ENCODE results near the gene HOXC9. TPM values are rescaled to one million over a fixed set of nuclear protein-coding genes. Genes with fewer than 3 reads are reported as not detected.

The HOXC9 gene
- polyA plus RNA-seq, 1 of the 3 experiments (the other 2 are of a cell fraction), result 1.9 TPM

DNA sequence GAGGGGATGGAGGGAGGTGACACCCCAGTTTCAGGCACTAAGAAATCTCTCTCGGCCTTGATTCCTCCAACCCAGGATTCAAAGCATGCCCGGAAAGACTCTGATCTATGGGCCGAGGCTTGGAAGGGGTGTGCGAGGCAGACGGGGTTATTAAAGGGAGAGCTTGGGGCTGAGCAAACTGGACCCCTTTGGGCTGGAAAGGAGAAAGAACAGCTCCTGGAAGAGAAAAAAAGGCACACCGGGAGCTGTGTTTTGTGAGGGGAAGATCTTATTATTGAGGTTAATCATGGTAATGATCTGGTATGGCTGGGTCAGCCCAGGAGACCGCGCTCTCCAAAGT, 48.0 kb downstream of the HOXC9 start:
- no peak for TF ChIP-seq JUND (IDR thresholded peaks at IDR 0.05)
- TF ChIP-seq TEAD4 (IDR thresholded peaks at IDR 0.05; ENCODE audit: borderline replicate concordance, insufficient read depth), result no peak
- TF ChIP-seq POLR2AphosphoS5 (IDR thresholded peaks at IDR 0.05; ENCODE audit: low read depth, low read length), result no peak
- TF ChIP-seq NFIC (IDR thresholded peaks at IDR 0.05; ENCODE audit: borderline replicate concordance), result no peak
- TF ChIP-seq TAF1 (IDR thresholded peaks at IDR 0.05; ENCODE audit: borderline replicate concordance, low read depth, low read length), result no peak
- TF ChIP-seq GABPA (IDR thresholded peaks at IDR 0.05; ENCODE audit: low read depth), result no peak
- TF ChIP-seq CHD2 (IDR thresholded peaks at IDR 0.05; ENCODE audit: low read length, partially characterized antibody), result no peak
- TF ChIP-seq, protein P1, sequence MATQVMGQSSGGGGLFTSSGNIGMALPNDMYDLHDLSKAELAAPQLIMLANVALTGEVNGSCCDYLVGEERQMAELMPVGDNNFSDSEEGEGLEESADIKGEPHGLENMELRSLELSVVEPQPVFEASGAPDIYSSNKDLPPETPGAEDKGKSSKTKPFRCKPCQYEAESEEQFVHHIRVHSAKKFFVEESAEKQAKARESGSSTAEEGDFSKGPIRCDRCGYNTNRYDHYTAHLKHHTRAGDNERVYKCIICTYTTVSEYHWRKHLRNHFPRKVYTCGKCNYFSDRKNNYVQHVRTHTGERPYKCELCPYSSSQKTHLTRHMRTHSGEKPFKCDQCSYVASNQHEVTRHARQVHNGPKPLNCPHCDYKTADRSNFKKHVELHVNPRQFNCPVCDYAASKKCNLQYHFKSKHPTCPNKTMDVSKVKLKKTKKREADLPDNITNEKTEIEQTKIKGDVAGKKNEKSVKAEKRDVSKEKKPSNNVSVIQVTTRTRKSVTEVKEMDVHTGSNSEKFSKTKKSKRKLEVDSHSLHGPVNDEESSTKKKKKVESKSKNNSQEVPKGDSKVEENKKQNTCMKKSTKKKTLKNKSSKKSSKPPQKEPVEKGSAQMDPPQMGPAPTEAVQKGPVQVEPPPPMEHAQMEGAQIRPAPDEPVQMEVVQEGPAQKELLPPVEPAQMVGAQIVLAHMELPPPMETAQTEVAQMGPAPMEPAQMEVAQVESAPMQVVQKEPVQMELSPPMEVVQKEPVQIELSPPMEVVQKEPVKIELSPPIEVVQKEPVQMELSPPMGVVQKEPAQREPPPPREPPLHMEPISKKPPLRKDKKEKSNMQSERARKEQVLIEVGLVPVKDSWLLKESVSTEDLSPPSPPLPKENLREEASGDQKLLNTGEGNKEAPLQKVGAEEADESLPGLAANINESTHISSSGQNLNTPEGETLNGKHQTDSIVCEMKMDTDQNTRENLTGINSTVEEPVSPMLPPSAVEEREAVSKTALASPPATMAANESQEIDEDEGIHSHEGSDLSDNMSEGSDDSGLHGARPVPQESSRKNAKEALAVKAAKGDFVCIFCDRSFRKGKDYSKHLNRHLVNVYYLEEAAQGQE (IDR thresholded peaks at IDR 0.05; ENCODE audit: low read depth, low read length), result no peak
- no peak for TF ChIP-seq EZH2phosphoT487 (IDR thresholded peaks at IDR 0.05; ENCODE audit: borderline replicate concordance, low read depth)
- TF ChIP-seq, protein P2, sequence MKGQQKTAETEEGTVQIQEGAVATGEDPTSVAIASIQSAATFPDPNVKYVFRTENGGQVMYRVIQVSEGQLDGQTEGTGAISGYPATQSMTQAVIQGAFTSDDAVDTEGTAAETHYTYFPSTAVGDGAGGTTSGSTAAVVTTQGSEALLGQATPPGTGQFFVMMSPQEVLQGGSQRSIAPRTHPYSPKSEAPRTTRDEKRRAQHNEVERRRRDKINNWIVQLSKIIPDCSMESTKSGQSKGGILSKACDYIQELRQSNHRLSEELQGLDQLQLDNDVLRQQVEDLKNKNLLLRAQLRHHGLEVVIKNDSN (IDR thresholded peaks at IDR 0.05; ENCODE audit: borderline replicate concordance, low read depth), result no peak
- TF ChIP-seq MXI1 (IDR thresholded peaks at IDR 0.05; ENCODE audit: low read depth, low read length), result no peak
- TF ChIP-seq EP300 (IDR thresholded peaks at IDR 0.05; ENCODE audit: borderline replicate concordance in 1 of 2, low read depth in 1 of 2, low read length in 1 of 2), result no peak
- TF ChIP-seq RXRA (IDR thresholded peaks at IDR 0.05; ENCODE audit: borderline replicate concordance, low read depth), result no peak
- TF ChIP-seq, protein P3, sequence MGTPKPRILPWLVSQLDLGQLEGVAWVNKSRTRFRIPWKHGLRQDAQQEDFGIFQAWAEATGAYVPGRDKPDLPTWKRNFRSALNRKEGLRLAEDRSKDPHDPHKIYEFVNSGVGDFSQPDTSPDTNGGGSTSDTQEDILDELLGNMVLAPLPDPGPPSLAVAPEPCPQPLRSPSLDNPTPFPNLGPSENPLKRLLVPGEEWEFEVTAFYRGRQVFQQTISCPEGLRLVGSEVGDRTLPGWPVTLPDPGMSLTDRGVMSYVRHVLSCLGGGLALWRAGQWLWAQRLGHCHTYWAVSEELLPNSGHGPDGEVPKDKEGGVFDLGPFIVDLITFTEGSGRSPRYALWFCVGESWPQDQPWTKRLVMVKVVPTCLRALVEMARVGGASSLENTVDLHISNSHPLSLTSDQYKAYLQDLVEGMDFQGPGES (IDR thresholded peaks at IDR 0.05; ENCODE audit: low read depth, low read length), result no peak
- TF ChIP-seq GATA2 (CRISPR knock-in tag; IDR thresholded peaks at IDR 0.05), result no peak
- TF ChIP-seq, protein P4, sequence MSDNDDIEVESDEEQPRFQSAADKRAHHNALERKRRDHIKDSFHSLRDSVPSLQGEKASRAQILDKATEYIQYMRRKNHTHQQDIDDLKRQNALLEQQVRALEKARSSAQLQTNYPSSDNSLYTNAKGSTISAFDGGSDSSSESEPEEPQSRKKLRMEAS (IDR thresholded peaks at IDR 0.05; ENCODE audit: low read depth), result no peak
- TF ChIP-seq, protein P5, sequence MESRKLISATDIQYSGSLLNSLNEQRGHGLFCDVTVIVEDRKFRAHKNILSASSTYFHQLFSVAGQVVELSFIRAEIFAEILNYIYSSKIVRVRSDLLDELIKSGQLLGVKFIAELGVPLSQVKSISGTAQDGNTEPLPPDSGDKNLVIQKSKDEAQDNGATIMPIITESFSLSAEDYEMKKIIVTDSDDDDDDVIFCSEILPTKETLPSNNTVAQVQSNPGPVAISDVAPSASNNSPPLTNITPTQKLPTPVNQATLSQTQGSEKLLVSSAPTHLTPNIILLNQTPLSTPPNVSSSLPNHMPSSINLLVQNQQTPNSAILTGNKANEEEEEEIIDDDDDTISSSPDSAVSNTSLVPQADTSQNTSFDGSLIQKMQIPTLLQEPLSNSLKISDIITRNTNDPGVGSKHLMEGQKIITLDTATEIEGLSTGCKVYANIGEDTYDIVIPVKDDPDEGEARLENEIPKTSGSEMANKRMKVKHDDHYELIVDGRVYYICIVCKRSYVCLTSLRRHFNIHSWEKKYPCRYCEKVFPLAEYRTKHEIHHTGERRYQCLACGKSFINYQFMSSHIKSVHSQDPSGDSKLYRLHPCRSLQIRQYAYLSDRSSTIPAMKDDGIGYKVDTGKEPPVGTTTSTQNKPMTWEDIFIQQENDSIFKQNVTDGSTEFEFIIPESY (IDR thresholded peaks at IDR 0.05; ENCODE audit: borderline replicate concordance, low read depth), result no peak
- H3K27me3 ChIP-seq (ENCODE audit: insufficient read depth), result no peaks in the 10 kb centered on the region
- H2AFZ ChIP-seq (ENCODE audit: low read depth), result no peak overlapping the region
- ChIA-PET POLR2A (no interaction called here), CTCF (no interaction called here)
- H3K4me1 ChIP-seq (ENCODE audit: control insufficient read depth in 1 of 2, insufficient read depth in 2 of 2, low read depth in 1 of 2, low read length in 1 of 2), result peaks cover 6 to 7% of the 10 kb centered on the region in 2 experiments; a peak in 2 of 4 replicates
- H3F3A ChIP-seq (replicated peaks; ENCODE audit: insufficient read depth), result no peaks in the 10 kb centered on the region
- H3K4me2 ChIP-seq, result no peak overlapping the region
- H3K27ac ChIP-seq (ENCODE audit: low read depth in 2 of 2, low read length in 1 of 2), result no peak overlapping the region
- H3K9ac ChIP-seq, result no peak overlapping the region
- no peaks in the 10 kb centered on the region for H4K20me1 ChIP-seq (ENCODE audit: insufficient read depth)
- no peaks in the 10 kb centered on the region for H3K9me3 ChIP-seq
- H3K9me2 ChIP-seq, result no peaks in the 10 kb centered on the region
- no peaks in the 10 kb centered on the region for H3K36me3 ChIP-seq (replicated peaks in 1 of 2; ENCODE audit: control insufficient read depth in 1 of 2, insufficient read depth in 2 of 2, low read length in 1 of 2)
- no peak for DNase-seq
- no peak overlapping the region for H3K4me3 ChIP-seq (ENCODE audit: low read depth in 2 of 2, low read length in 1 of 2)
- WGBS (ENCODE audit: low lambda C conversion rate), result 96% methylated on average over 8 of the region's 8 CpGs
- no peaks in the 10 kb centered on the region for H3K79me2 ChIP-seq (ENCODE audit: insufficient read depth)

Data from SK-N-SH (cell line).